HCT116 (cell line): ENCODE data around the gene IRF2.

Source experiments
- CTCF ChIP-seq, 3 experiments: fragments of 200-600 bp in 1 of 3; sonication (generic) in 1 of 3; IDR thresholded peaks in 2 of 3; conservative IDR thresholded peaks in 1 of 3; 2 replicates each; pipeline ENCODE4 v1.5.1; 2012 to 2017; ENCODE audit warnings: low read depth in 2 of 3, low read length in 2 of 3, antibody characterized with exemption in 1 of 3, borderline replicate concordance in 1 of 3, control low read depth in 1 of 3, mild to moderate bottlenecking in 1 of 3, mixed read lengths in 1 of 3, mixed run types in 1 of 3, moderate library complexity in 1 of 3; ENCODE audit not compliant: insufficient read depth in 1 of 3
- EGR1 ChIP-seq: IDR thresholded peaks from 2 replicates; pipeline ENCODE4 v1.6.1; 2012; ENCODE audit warnings: low read depth
- EZH2 ChIP-seq: fragments of 200-600 bp; sonication (generic); IDR thresholded peaks from 2 replicates; pipeline ENCODE4 v1.6.1; 2017; ENCODE audit warnings: antibody characterized with exemption, mixed run types
- EZH2phosphoT487 ChIP-seq: fragments of 200-600 bp; IDR thresholded peaks from 2 replicates; pipeline ENCODE4 v1.6.1; 2018; ENCODE audit warnings: antibody characterized with exemption, borderline replicate concordance
- POLR2A ChIP-seq: IDR thresholded peaks from 2 replicates; pipeline ENCODE4 v1.7.0; 2011; ENCODE audit warnings: borderline replicate concordance; ENCODE audit not compliant: insufficient read depth, insufficient read length; ENCODE audit errors: extremely low read depth
- POLR2AphosphoS5 ChIP-seq: IDR thresholded peaks from 2 replicates; pipeline ENCODE4 v1.6.1; 2011; ENCODE audit warnings: mild to moderate bottlenecking, low read depth, low read length, moderate library complexity
- RAD21 ChIP-seq: IDR thresholded peaks from 2 replicates; pipeline ENCODE4 v1.6.1; 2012; ENCODE audit warnings: low read depth, mild to moderate bottlenecking
- SP1 ChIP-seq: IDR thresholded peaks from 2 replicates; pipeline ENCODE4 v1.6.1; 2012; ENCODE audit warnings: low read depth
- YY1 ChIP-seq: IDR thresholded peaks from 2 replicates; pipeline ENCODE4 v1.6.1; 2011; ENCODE audit warnings: low read length, low read depth, moderate library complexity, mild to moderate bottlenecking; ENCODE audit not compliant: insufficient replicate concordance; ENCODE audit errors: extremely low read depth
- ZFX ChIP-seq: fragments of 450-650 bp; IDR thresholded peaks from 2 replicates; pipeline ENCODE4 v1.6.1; 2017

GRCh38 chr4:184441461-184442313 lies 32.7 kb downstream of the IRF2 start:
- TF ChIP-seq CTCF (IDR thresholded peaks at IDR 0.05 in 2 of 3, conservative IDR thresholded peaks at IDR 0.05 in 1 of 3; ENCODE audit: borderline replicate concordance in 1 of 3, insufficient read depth in 1 of 3, low read depth in 2 of 3, low read length in 2 of 3) (no peak), POLR2A (no peak), POLR2AphosphoS5 (no peak), EZH2phosphoT487 (no peak), SP1 (no peak), ZFX (no peak), EZH2 (no peak), RAD21 (no peak), YY1 (no peak), EGR1 (no peak)
